GM21528 (cell line): Measurements from ENCODE around the gene NTMT2.
"Not testable (repeated sequence)": the region's sequence is repeated elsewhere in the genome, so short reads cannot be mapped to it uniquely, and the experiment has no call there.

ENCODE experiments used
- ATAC-seq: cut with Tn5 transposase; IDR thresholded peaks from one replicate; pipeline ENCODE4 v1.9.1; 2021; ENCODE audit warnings: mild to moderate bottlenecking, moderate library complexity; ENCODE audit not compliant: unreplicated experiment, low FRiP score

NTMT2 gene

GRCh38 chr1:170145770-170146676, at the start of gene NTMT2:
Gene NTMT2 (plus strand): TSS chr1:170145959. CDS start chr1:170146108, 149 bp downstream.
- no peak for ATAC-seq

- no peak for ATAC-seq
Measured at GRCh38 chr1:170095976-170096748, 49.6 kb upstream of the NTMT2 start.

GRCh38 chr1:170096806-170097340, 48.9 kb upstream of the NTMT2 start:
- ATAC-seq, result no peak

GRCh38 chr1:170097449-170097948, 48.3 kb upstream of the NTMT2 start:
- ATAC-seq, result no peak

- not testable (repeated sequence) for ATAC-seq
Measured at GRCh38 chr1:170113140-170113539, 32.6 kb upstream of the NTMT2 start.

GRCh38 chr1:170114906-170115305, 30.9 kb upstream of the NTMT2 start:
- ATAC-seq, result no peak

- no peak for ATAC-seq
Measured at GRCh38 chr1:170122366-170122765, 23.4 kb upstream of the NTMT2 start.

GRCh38 chr1:170125269-170125668, 20.5 kb upstream of the NTMT2 start:
- no peak for ATAC-seq

- peak; percentile 96 for ATAC-seq
Measured at GRCh38 chr1:170126696-170127095, 19.1 kb upstream of the NTMT2 start.

GRCh38 chr1:170131450-170131849, 14.3 kb upstream of the NTMT2 start:
- ATAC-seq, result no peak

GRCh38 chr1:170131984-170132383, 13.8 kb upstream of the NTMT2 start:
- ATAC-seq, result no peak

- no peak for ATAC-seq
Measured at GRCh38 chr1:170133766-170134495, 11.8 kb upstream of the NTMT2 start.

- ATAC-seq, result no peak
Measured at GRCh38 chr1:170134521-170134920, 11.2 kb upstream of the NTMT2 start.

- ATAC-seq, result no peak
Measured at GRCh38 chr1:170140371-170140770, 5.4 kb upstream of the NTMT2 start.

GRCh38 chr1:170145061-170145460, 698 bp upstream of the NTMT2 start:
- ATAC-seq, result no peak

- no peak for ATAC-seq
Measured at GRCh38 chr1:170146720-170147263, 1.0 kb downstream of the NTMT2 start.

GRCh38 chr1:170149241-170149640, 3.5 kb downstream of the NTMT2 start:
- no peak for ATAC-seq

GRCh38 chr1:170150016-170150415, 4.3 kb downstream of the NTMT2 start:
- no peak for ATAC-seq

- no peak for ATAC-seq
Measured at GRCh38 chr1:170150921-170151320, 5.2 kb downstream of the NTMT2 start.

GRCh38 chr1:170153417-170153816, 7.7 kb downstream of the NTMT2 start:
- ATAC-seq, result no peak
